Rectal smooth muscle tissue (tissue), 1 donor: Measurements from ENCODE around the gene EPHA1.

Experiments
- H3K27ac ChIP-seq: one replicate; pipeline ENCODE4 v1.7.0; 2013; ENCODE audit warnings: low read depth, low read length, inconsistent platforms
- H3K27me3 ChIP-seq: one replicate; pipeline ENCODE4 v1.7.0; 2013; ENCODE audit warnings: low read length; ENCODE audit not compliant: control insufficient read depth, insufficient read depth
- H3K36me3 ChIP-seq: one replicate; pipeline ENCODE4 v1.7.0; 2013; ENCODE audit warnings: low read length; ENCODE audit not compliant: control insufficient read depth, insufficient read depth
- H3K4me1 ChIP-seq: one replicate; pipeline ENCODE4 v1.7.0; 2013; ENCODE audit warnings: low read length; ENCODE audit not compliant: control insufficient read depth, insufficient read depth
- H3K4me3 ChIP-seq: one replicate; pipeline ENCODE4 v1.7.0; 2013; ENCODE audit warnings: low read length
- H3K9ac ChIP-seq: one replicate; pipeline ENCODE4 v1.7.0; 2013; ENCODE audit warnings: low read length

EPHA1 gene

GRCh38 chr7:143388491-143389101 is 20.1 kb downstream of the EPHA1 start:
- H3K4me1 ChIP-seq, result peaks cover 48% of the 10 kb centered on the region

GRCh38 chr7:143388051-143388450 is 20.6 kb downstream of the EPHA1 start:
- no peak overlapping the region for H3K9ac ChIP-seq
- peak overlapping the region; percentile 99 for H3K27ac ChIP-seq
- peaks cover 51% of the 10 kb centered on the region for H3K4me1 ChIP-seq
- no peak overlapping the region for H3K4me3 ChIP-seq
- H3K27me3 ChIP-seq, result no peaks in the 10 kb centered on the region
- H3K36me3 ChIP-seq, result peaks cover 23% of the 10 kb centered on the region

More at GRCh38 chr7:143388491-143389101, 20.1 kb downstream of the EPHA1 start:
- H3K27ac ChIP-seq, result peak overlapping the region; percentile 58
- peaks cover 23% of the 10 kb centered on the region for H3K36me3 ChIP-seq
- no peaks in the 10 kb centered on the region for H3K27me3 ChIP-seq
- no peak overlapping the region for H3K4me3 ChIP-seq
- no peak overlapping the region for H3K9ac ChIP-seq

- no peak overlapping the region for H3K4me3 ChIP-seq
- H3K4me1 ChIP-seq, result peaks cover 54% of the 10 kb centered on the region
- H3K36me3 ChIP-seq, result peaks cover 23% of the 10 kb centered on the region
- H3K27ac ChIP-seq, result peak overlapping the region; percentile 99
- no peaks in the 10 kb centered on the region for H3K27me3 ChIP-seq
- H3K9ac ChIP-seq, result no peak overlapping the region
Observed at GRCh38 chr7:143387156-143387975, 21.3 kb downstream of the EPHA1 start.

- Histone ChIP-seq H3K27me3 (no peaks in the 10 kb centered on the region), H3K27ac (peak overlapping the region; percentile 99), H3K4me1 (peaks cover 44% of the 10 kb centered on the region), H3K9ac (no peak overlapping the region), H3K4me3 (peak overlapping the region; percentile 54), H3K36me3 (peaks cover 18% of the 10 kb centered on the region)
Observed at GRCh38 chr7:143385891-143386781, 22.5 kb downstream of the EPHA1 start.

GRCh38 chr7:143384661-143385631 is 23.7 kb downstream of the EPHA1 start:
- H3K4me3 ChIP-seq, result peak overlapping the region; percentile 62
- peaks cover 15% of the 10 kb centered on the region for H3K36me3 ChIP-seq
- H3K9ac ChIP-seq, result peak overlapping the region; percentile 47
- H3K27ac ChIP-seq, result peak overlapping the region; percentile 99
- H3K27me3 ChIP-seq, result no peaks in the 10 kb centered on the region
- H3K4me1 ChIP-seq, result peaks cover 36% of the 10 kb centered on the region

GRCh38 chr7:143384148-143384547 is 24.5 kb downstream of the EPHA1 start:
- peak overlapping the region; percentile 99 for H3K27ac ChIP-seq
- no peaks in the 10 kb centered on the region for H3K27me3 ChIP-seq
- no peak overlapping the region for H3K9ac ChIP-seq
- H3K4me1 ChIP-seq, result peaks cover 36% of the 10 kb centered on the region
- H3K36me3 ChIP-seq, result peaks cover 7% of the 10 kb centered on the region
- peak overlapping the region; percentile 62 for H3K4me3 ChIP-seq

GRCh38 chr7:143383642-143383957 is 25.1 kb downstream of the EPHA1 start:
- no peak overlapping the region for H3K9ac ChIP-seq
- H3K4me1 ChIP-seq, result peaks cover 36% of the 10 kb centered on the region
- no peaks in the 10 kb centered on the region for H3K27me3 ChIP-seq
- peak overlapping the region; percentile 85 for H3K4me3 ChIP-seq
- peak overlapping the region; percentile 99 for H3K27ac ChIP-seq
- H3K36me3 ChIP-seq, result peaks cover 2% of the 10 kb centered on the region

GRCh38 chr7:143382791-143383641 is 25.6 kb downstream of the EPHA1 start:
- Histone ChIP-seq H3K27me3 (no peaks in the 10 kb centered on the region), H3K36me3 (peaks cover 2% of the 10 kb centered on the region), H3K4me3 (peak overlapping the region; percentile 85), H3K27ac (peak overlapping the region; percentile 99), H3K4me1 (peaks cover 39% of the 10 kb centered on the region), H3K9ac (peak overlapping the region; percentile 38)

- Histone ChIP-seq H3K9ac (peak overlapping the region; percentile 83), H3K4me3 (peak overlapping the region; percentile 85), H3K4me1 (peaks cover 35% of the 10 kb centered on the region), H3K27ac (peak overlapping the region; percentile 99), H3K27me3 (no peaks in the 10 kb centered on the region), H3K36me3 (no peaks in the 10 kb centered on the region)
Observed at GRCh38 chr7:143382126-143382790, 26.4 kb downstream of the EPHA1 start.

- Histone ChIP-seq H3K9ac (peak overlapping the region; percentile 83), H3K27me3 (no peaks in the 10 kb centered on the region), H3K4me3 (peak overlapping the region; percentile 85), H3K36me3 (no peaks in the 10 kb centered on the region), H3K27ac (peak overlapping the region; percentile 99), H3K4me1 (peaks cover 35% of the 10 kb centered on the region)
Observed at GRCh38 chr7:143381427-143382125, 27.1 kb downstream of the EPHA1 start.
